HG02970 (cell line): ENCODE measurements around the gene GRK6.

ENCODE experiments used
- ATAC-seq: cut with Tn5 transposase; IDR thresholded peaks from one replicate; pipeline ENCODE4 v1.9.1; 2021; ENCODE audit warnings: mild to moderate bottlenecking, moderate library complexity, moderate number of reproducible peaks; ENCODE audit not compliant: unreplicated experiment, low FRiP score

GRK6 gene

GRCh38 chr5:177468329-177468684 is 41.8 kb downstream of the GRK6 start:
- no peak for ATAC-seq

- no peak for ATAC-seq
These were observed 42.5 kb downstream of the GRK6 start for GRCh38 chr5:177468685-177469628.

- ATAC-seq: no peak
These were observed 43.5 kb downstream of the GRK6 start for GRCh38 chr5:177469750-177470525.

GRCh38 chr5:177470759-177471536 is 44.5 kb downstream of the GRK6 start:
- no peak for ATAC-seq

GRCh38 chr5:177471610-177472356 is 45.3 kb downstream of the GRK6 start:
- no peak for ATAC-seq

GRCh38 chr5:177472460-177473442 is 46.3 kb downstream of the GRK6 start:
- no peak for ATAC-seq

GRCh38 chr5:177473443-177474001 is 47.0 kb downstream of the GRK6 start, which contains the start of gene DBN1:
Gene DBN1, minus strand, starts transcription at chr5:177473634. Its CDS starts 113 bp downstream, at chr5:177473521.
- no peak for ATAC-seq

- no peak for ATAC-seq
These were observed 47.6 kb downstream of the GRK6 start for GRCh38 chr5:177474002-177474476.

GRCh38 chr5:177474846-177475562 is 48.5 kb downstream of the GRK6 start:
- ATAC-seq: no peak

- ATAC-seq: no peak
These were observed 49.3 kb downstream of the GRK6 start for GRCh38 chr5:177475563-177476427.

- no peak for ATAC-seq
These were observed 50.2 kb downstream of the GRK6 start for GRCh38 chr5:177476531-177477233.

GRCh38 chr5:177477701-177478477 is 51.4 kb downstream of the GRK6 start:
- no peak for ATAC-seq

- no peak for ATAC-seq
These were observed 52.5 kb downstream of the GRK6 start for GRCh38 chr5:177478711-177479646.

GRCh38 chr5:177479774-177480173 is 53.3 kb downstream of the GRK6 start:
- no peak for ATAC-seq
